K562 (cell line): ENCODE results near the gene CCNL2. TPM values are rescaled to one million over a fixed set of nuclear protein-coding genes. Genes with fewer than 3 reads are reported as not detected.

Experiments
- BHLHE40 ChIP-seq: IDR thresholded peaks from 2 replicates; pipeline ENCODE4 v1.6.1; 2011; ENCODE audit warnings: low read length, improper control_type of control experiment
- CREB1 ChIP-seq, 2 experiments: sonication (generic) in 1 of 2; formaldehyde crosslinking in 1 of 2; IDR thresholded peaks; 2 replicates each; pipeline versions ENCODE4 v1.6.1 to v1.8.0; 2012 to 2022; ENCODE audit warnings: inconsistent platforms in 1 of 2, mild to moderate bottlenecking in 1 of 2, missing genetic modification reagents in 1 of 2, moderate library complexity in 1 of 2
- CREBBP ChIP-seq: IDR thresholded peaks from one replicate; pipeline ENCODE4 v1.6.1; 2012; ENCODE audit warnings: low read depth, mild to moderate bottlenecking, control low read depth, inconsistent platforms, low read length
- FOSL1 ChIP-seq: fragments of 200-800 bp; sonication (Bioruptor generic); conservative IDR thresholded peaks from 2 replicates; pipeline ENCODE4 v1.6.1; 2016; ENCODE audit warnings: missing genetic modification characterization, missing compliant biosample characterization
- MAFG ChIP-seq: fragments of 450-650 bp; conservative IDR thresholded peaks from 2 replicates; pipeline ENCODE4 v1.6.1; 2016; ENCODE audit warnings: missing genetic modification characterization, missing compliant biosample characterization
- MIER1 ChIP-seq: fragments of 450-650 bp; IDR thresholded peaks from 2 replicates; pipeline ENCODE4 v1.6.1; 2016; ENCODE audit warnings: antibody characterized with exemption, mild to moderate bottlenecking, low read depth
- MYBL2 ChIP-seq, 2 experiments: fragments of 450-650 bp in 1 of 2; sonication (generic) in 1 of 2; formaldehyde crosslinking in 1 of 2; IDR thresholded peaks; 2 replicates each; pipeline versions ENCODE4 v1.6.1 to v1.8.1; 2017 to 2022; ENCODE audit warnings: borderline replicate concordance in 1 of 2, inconsistent platforms in 1 of 2, low read depth in 1 of 2, mild to moderate bottlenecking in 1 of 2, missing genetic modification reagents in 1 of 2, moderate library complexity in 1 of 2
- NR4A1 ChIP-seq, 2 experiments: fragments of 250-450 bp in 1 of 2; fragments of 450-650 bp in 1 of 2; sonication (Bioruptor Pico) in 1 of 2; IDR thresholded peaks; 2 replicates each; pipeline versions ENCODE4 v1.4.0 to v1.6.1; 2016 to 2020; ENCODE audit warnings: mild to moderate bottlenecking in 2 of 2, missing compliant biosample characterization in 1 of 2, missing genetic modification characterization in 1 of 2, moderate library complexity in 1 of 2
- POLR2AphosphoS2 ChIP-seq: IDR thresholded peaks from 2 replicates; pipeline ENCODE4 v1.6.1; 2012; ENCODE audit warnings: low read length, improper control_type of control experiment
- RB1 ChIP-seq: fragments of 450-650 bp; IDR thresholded peaks from 2 replicates; pipeline ENCODE4 v1.6.1; 2017; ENCODE audit warnings: low read depth, mild to moderate bottlenecking
- YY1 ChIP-seq, 3 experiments: IDR thresholded peaks; 2 replicates each; pipeline ENCODE4 v1.6.1; 2011; ENCODE audit warnings: low read length in 2 of 3, mild to moderate bottlenecking in 2 of 3, moderate library complexity in 2 of 3, borderline replicate concordance in 1 of 3, control low read depth in 1 of 3, low read depth in 1 of 3; ENCODE audit not compliant: insufficient read depth in 3 of 3, insufficient replicate concordance in 2 of 3, control insufficient read depth in 1 of 3, insufficient read length in 1 of 3; ENCODE audit errors: extremely low read depth in 1 of 3
- ZBTB5 ChIP-seq: fragments of 450-650 bp; IDR thresholded peaks from 2 replicates; pipeline ENCODE4 v1.6.1; 2017; ENCODE audit warnings: antibody characterized with exemption
- ZNF140 ChIP-seq: fragments of 250-450 bp; sonication (Bioruptor Pico); IDR thresholded peaks from 2 replicates; pipeline ENCODE4 v1.8.0; 2021; ENCODE audit warnings: moderate library complexity, mild to moderate bottlenecking, inconsistent platforms
- ZNF174 ChIP-seq: fragments of 250-450 bp; sonication (Bioruptor Pico); IDR thresholded peaks from 2 replicates; pipeline ENCODE4 v1.4.0; 2020; ENCODE audit warnings: mild to moderate bottlenecking
- ZNF197 ChIP-seq: fragments of 200-800 bp; sonication (Bioruptor generic); IDR thresholded peaks from 2 replicates; pipeline ENCODE4 v1.6.1; 2016; ENCODE audit warnings: low read depth, missing genetic modification characterization, missing compliant biosample characterization
- ZNF253 ChIP-seq: fragments of 250-450 bp; sonication (Bioruptor Pico); conservative IDR thresholded peaks from 2 replicates; pipeline ENCODE4 v1.6.1; 2021; ENCODE audit warnings: mild to moderate bottlenecking
- ZNF354B ChIP-seq: fragments of 250-450 bp; sonication (Bioruptor Pico); IDR thresholded peaks from 2 replicates; pipeline ENCODE4 v1.4.0; 2020
- ZNF707 ChIP-seq: fragments of 250-450 bp; sonication (Bioruptor Pico); conservative IDR thresholded peaks from 2 replicates; pipeline ENCODE4 v1.8.0; 2022; ENCODE audit warnings: inconsistent platforms, mild to moderate bottlenecking, moderate library complexity
- ZNF764 ChIP-seq: fragments of 250-450 bp; sonication (Bioruptor Pico); IDR thresholded peaks from 2 replicates; pipeline ENCODE4 v1.4.0; 2020; ENCODE audit warnings: low read depth, mild to moderate bottlenecking, moderate library complexity
- polyA plus RNA-seq, 8 experiments: library from polyadenylated mRNA; depleted of rRNA in 4 of 8; stranded (reverse) in 5 of 8; unstranded in 3 of 8; fragments of >200 nt; fragmentation: Nextera tagmentation in 2 of 8; fragmentation: Illumina TruSeq in 1 of 8; extraction: Ambion mirVana in 2 of 8; extraction: Trizol in 1 of 8; gene quantifications; 2 replicates each; pipeline versions ENCODE4 v1.2.1 to v1.2.3, GENCODE V29; 2011 to 2014; ENCODE audit warnings: inconsistent platforms in 1 of 8, missing spikeins in 1 of 8
- total RNA-seq, 7 experiments: library from RNA; depleted of rRNA in 6 of 7; stranded (reverse); fragments of >200 nt in 6 of 7; fragmentation: Illumina TruSeq in 2 of 7; extraction: Trizol in 2 of 7; gene quantifications; 2 replicates each; pipeline versions ENCODE4 v1.2.1 to v1.2.3, GENCODE V29; 2011 to 2021; ENCODE audit warnings: low replicate concordance in 1 of 7
- TF ChIP-seq, protein P1 (sequence below): fragments of 200-800 bp; sonication (Bioruptor generic); IDR thresholded peaks from 2 replicates; pipeline ENCODE4 v1.6.1; 2017; ENCODE audit warnings: missing genetic modification characterization, missing compliant biosample characterization
- TF ChIP-seq, protein P2 (sequence below): sonication (generic); formaldehyde crosslinking; IDR thresholded peaks from 2 replicates; pipeline ENCODE4 v1.9.0; 2022; ENCODE audit warnings: mild to moderate bottlenecking, missing genetic modification reagents

The CCNL2 gene
- total and polyA plus RNA-seq, 9 of the 15 experiments (the other 6 are each of a cell fraction or from before 2014, with no cell fraction given) = 2.8 to 287 (median 94.5) TPM

GRCh38 chr1:1374929-1375662 lies 24.0 kb downstream of the CCNL2 start, which contains the start of gene AURKAIP1 (continued):
- no peak for TF ChIP-seq ZBTB5
- no peak for TF ChIP-seq ZNF253 (CRISPR knock-in tag)
- 0 out of 2 replicates have a peak, but pooled peaks have one; percentile 18 for TF ChIP-seq MIER1
- TF ChIP-seq NR4A1 (CRISPR knock-in tag; IDR thresholded peaks at IDR 0.05) = no peak
- TF ChIP-seq NR4A1 (tag; IDR thresholded peaks at IDR 0.05) = peak; percentile 89; the same call in 1 of the 2 replicates
- peak; percentile 100 for TF ChIP-seq RB1
- peak; percentile 90 for TF ChIP-seq CREB1 (IDR thresholded peaks at IDR 0.05)
- peak; percentile 96 for TF ChIP-seq CREB1 (CRISPR knock-in tag; IDR thresholded peaks at IDR 0.05)
- TF ChIP-seq POLR2AphosphoS2 = peak; percentile 48; the same call in 1 of the 2 replicates
- no peak for TF ChIP-seq ZNF764 (CRISPR knock-in tag)
- no peak for TF ChIP-seq CREBBP
- peak; percentile 90 for TF ChIP-seq ZNF197
- TF ChIP-seq, protein P1, sequence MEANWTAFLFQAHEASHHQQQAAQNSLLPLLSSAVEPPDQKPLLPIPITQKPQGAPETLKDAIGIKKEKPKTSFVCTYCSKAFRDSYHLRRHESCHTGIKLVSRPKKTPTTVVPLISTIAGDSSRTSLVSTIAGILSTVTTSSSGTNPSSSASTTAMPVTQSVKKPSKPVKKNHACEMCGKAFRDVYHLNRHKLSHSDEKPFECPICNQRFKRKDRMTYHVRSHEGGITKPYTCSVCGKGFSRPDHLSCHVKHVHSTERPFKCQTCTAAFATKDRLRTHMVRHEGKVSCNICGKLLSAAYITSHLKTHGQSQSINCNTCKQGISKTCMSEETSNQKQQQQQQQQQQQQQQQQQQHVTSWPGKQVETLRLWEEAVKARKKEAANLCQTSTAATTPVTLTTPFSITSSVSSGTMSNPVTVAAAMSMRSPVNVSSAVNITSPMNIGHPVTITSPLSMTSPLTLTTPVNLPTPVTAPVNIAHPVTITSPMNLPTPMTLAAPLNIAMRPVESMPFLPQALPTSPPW (CRISPR knock-in tag) = peak; percentile 95
- peak in 2 of 3 experiments; percentile 83 to 84 for TF ChIP-seq YY1 (IDR thresholded peaks at IDR 0.05; ENCODE audit: borderline replicate concordance in 1 of 3, control insufficient read depth in 1 of 3, extremely low read depth in 1 of 3, insufficient read depth in 3 of 3, insufficient read length in 1 of 3, insufficient replicate concordance in 2 of 3, low read depth in 1 of 3, low read length in 2 of 3)
- TF ChIP-seq ZNF174 (CRISPR knock-in tag) = 0 out of 2 replicates have a peak, but pooled peaks have one; percentile 56
- TF ChIP-seq, protein P2, sequence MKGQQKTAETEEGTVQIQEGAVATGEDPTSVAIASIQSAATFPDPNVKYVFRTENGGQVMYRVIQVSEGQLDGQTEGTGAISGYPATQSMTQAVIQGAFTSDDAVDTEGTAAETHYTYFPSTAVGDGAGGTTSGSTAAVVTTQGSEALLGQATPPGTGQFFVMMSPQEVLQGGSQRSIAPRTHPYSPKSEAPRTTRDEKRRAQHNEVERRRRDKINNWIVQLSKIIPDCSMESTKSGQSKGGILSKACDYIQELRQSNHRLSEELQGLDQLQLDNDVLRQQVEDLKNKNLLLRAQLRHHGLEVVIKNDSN (CRISPR knock-in tag) = no peak
- peak; percentile 21; the same call in 1 of the 2 replicates for TF ChIP-seq BHLHE40
- peak; percentile 79 for TF ChIP-seq FOSL1 (tag)
- TF ChIP-seq MAFG (tag) = no peak
- peak; percentile 34; the same call in 1 of the 2 replicates for TF ChIP-seq ZNF354B (CRISPR knock-in tag)
- no peak; the same call in 1 of the 2 replicates for TF ChIP-seq MYBL2 (IDR thresholded peaks at IDR 0.05; ENCODE audit: low read depth)
- no peak for TF ChIP-seq MYBL2 (CRISPR knock-in tag; IDR thresholded peaks at IDR 0.05; ENCODE audit: borderline replicate concordance)
- peak; percentile 59; the same call in 1 of the 2 replicates for TF ChIP-seq ZNF707 (CRISPR knock-in tag)
- no peak for TF ChIP-seq ZNF140 (CRISPR knock-in tag)
